Measurements from ENCODE around the gene TNS3.

GRCh38 chr7:47526466-47526865, 55.4 kb downstream of the TNS3 start:
- TF ChIP-seq MEF2D (CRISPR knock-in tag; IDR thresholded peaks at IDR 0.05) (no peak), CTCF (CRISPR knock-in tag; IDR thresholded peaks at IDR 0.05) (no peak), NR3C1 (CRISPR knock-in tag; IDR thresholded peaks at IDR 0.05) (no peak), ZNF263 (CRISPR knock-in tag; IDR thresholded peaks at IDR 0.05) (no peak), ZNF549 (CRISPR knock-in tag; IDR thresholded peaks at IDR 0.05) (no peak), ATM (IDR thresholded peaks at IDR 0.05; ENCODE audit: borderline replicate concordance) (no peak), BCLAF1 (IDR thresholded peaks at IDR 0.05) (no peak)

Data from HepG2 (cell line).